Measurements from ENCODE around the gene SDK2.
"Not testable (repeated sequence)": the region's sequence is repeated elsewhere in the genome, so short reads cannot be mapped to it uniquely, and the experiment has no call there.

The SDK2 gene

DNA sequence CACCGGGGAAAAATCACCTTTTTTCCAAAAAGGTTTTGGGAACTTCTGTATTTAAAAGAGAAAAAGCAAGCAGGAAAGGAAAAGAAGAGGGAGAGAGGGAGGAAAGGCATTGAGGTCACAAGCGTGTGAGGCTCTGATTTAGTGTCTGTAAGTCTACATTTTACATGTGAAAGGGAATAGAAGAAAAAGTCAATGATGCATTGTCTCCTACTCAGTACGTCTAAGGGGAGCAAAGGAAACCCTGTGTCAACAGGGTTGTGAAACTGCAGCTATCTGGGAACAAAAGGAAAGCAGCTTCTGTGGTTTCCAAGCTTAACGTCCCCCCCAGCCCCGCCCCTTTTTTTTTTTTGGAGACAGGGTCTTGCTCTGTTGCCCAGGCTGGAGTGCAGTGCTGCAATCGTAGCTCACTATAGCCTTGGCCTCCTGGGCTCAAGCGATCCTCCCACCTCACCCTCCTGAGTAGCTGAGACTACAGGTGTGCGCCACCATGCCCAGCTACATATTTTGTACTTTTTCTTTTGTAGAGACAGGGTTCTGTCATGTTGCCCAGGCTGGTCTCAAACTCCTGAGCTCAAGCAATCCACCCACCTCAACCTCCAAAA, 330.6 kb downstream of the SDK2 start:
- DNase-seq (ENCODE audit: low read depth in 4 of 4, low spot score in 1 of 4): no peak

GRCh38 chr17:73312887-73313286, 331.4 kb downstream of the SDK2 start:
- not testable (repeated sequence) for DNase-seq (ENCODE audit: low read depth in 4 of 4, low spot score in 1 of 4)

DNA sequence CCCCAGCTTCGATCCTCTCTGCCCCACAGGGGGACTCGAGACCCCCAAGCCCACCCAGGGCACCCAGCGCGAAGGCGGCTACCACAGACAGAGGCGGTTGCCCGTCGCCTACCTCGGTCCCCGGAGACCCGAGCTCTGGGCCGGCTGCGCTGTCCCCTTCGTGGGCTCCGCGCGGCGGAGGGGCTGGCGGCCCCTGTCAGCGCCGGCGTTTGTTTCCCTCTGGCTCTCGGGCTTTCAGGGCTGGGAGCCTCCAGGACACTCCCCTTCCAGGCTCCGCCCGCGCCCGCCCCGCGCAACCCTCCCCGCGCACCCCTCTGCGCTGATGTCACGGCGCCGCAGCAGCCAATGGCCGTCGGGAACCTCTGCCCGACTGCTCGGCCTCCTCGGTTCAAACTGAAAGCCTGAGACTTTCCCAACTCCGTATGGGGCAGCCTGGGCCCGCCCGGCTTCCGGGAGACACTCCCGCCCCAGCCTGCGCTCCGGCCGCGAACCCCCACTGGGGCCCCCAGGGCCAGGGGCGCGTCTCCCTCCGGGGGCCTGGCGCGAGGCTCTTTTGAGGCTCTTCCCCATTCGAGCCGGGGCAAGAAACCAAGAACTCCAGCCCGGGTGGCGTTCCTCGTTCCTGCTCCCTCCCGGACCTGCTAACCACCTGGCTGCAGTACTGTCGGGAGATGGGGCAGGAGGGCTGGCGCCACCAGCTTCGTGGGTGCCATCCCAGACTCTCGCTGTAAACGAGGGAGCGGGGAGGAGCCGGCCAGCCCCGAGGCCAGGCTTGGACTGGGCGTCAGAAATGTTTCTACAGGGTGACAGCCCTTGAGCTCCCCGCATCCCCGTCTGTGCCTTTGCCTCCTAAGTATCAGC, 332.2 kb downstream of the SDK2 start, which contains the start of gene CDC42EP4:
TSS of gene CDC42EP4 (minus strand) at position 221 of the 861 bp plus-strand sequence. CDS start 25,501 bp downstream, outside the sequence.
- DNase-seq (ENCODE audit: low read depth in 4 of 4, low spot score in 1 of 4): peak; percentile 45 to 84 (median 72)

GRCh38 chr17:73311428-73311780, 332.8 kb downstream of the SDK2 start:
- DNase-seq (ENCODE audit: low read depth in 4 of 4, low spot score in 1 of 4): no peak

DNA sequence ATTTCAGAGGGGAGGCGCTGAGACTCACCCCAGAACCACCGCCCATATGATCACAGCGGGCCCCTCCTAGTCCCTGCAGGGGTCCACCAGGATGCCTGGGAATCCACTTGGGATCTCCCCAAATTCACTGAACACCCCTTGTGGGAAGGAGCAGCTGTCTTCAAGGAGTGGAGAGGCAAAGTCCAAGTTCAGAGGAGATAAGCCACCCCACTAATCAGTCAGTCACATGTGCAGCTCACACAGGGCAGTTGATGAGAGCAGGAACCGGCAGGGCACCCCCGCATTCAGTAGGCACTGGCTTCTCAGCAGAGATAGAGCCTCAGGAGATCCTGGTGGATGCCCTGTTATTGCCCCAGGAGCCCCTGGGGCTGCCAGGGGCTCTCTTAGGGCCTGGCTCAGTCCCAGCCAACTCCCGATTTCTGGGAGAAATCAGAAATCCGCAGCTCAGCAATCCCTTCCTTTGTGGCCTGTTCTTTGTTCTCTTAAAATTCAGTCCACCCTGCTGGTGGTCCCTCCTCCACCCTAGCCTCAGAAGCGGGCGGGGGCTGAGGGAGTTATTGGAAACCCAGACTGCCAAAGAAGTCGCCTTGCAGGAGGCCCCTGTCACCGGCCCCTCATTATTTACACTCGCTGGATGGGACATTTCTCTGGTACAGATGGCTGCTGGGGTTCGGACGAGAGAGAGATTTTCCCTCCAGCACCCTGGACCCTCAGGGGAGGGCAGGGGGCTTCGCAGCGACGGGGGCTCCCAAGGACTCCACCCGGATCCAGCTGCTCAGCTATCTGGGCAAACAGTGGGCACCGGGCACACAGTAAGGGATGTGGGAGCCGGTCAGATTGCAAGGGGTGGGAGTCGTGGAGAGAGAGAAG, 334.3 kb downstream of the SDK2 start:
- DNase-seq (ENCODE audit: low read depth in 4 of 4, low spot score in 1 of 4): no peak

DNA sequence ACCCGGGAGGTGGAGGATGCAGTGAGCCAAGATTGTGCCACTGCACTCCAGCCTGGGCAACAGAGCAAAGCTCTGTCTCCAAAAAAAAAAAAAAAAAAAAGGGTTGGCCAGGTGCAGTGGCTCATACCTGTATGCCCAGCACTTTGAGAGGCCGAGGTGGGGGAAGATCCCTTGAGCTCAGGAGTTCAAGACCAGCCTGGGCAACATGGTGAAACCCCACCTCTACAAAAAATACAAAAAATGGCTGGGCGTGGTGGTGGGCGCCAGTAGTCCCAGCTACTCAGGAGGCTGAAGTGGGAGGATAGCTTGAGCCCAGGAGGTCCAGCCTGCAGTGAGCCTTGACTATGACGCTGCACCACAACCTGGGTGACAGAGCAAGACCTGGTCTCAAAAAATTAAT, 335.3 kb downstream of the SDK2 start:
- DNase-seq (ENCODE audit: low read depth in 4 of 4, low spot score in 1 of 4): not testable (repeated sequence)

- no peak for DNase-seq (ENCODE audit: low read depth in 4 of 4, low spot score in 1 of 4)
Observed at GRCh38 chr17:73308017-73308823, 336.0 kb downstream of the SDK2 start.

- no peak for DNase-seq (ENCODE audit: low read depth in 4 of 4, low spot score in 1 of 4)
Observed at GRCh38 chr17:73307130-73307529, 337.1 kb downstream of the SDK2 start.

DNA sequence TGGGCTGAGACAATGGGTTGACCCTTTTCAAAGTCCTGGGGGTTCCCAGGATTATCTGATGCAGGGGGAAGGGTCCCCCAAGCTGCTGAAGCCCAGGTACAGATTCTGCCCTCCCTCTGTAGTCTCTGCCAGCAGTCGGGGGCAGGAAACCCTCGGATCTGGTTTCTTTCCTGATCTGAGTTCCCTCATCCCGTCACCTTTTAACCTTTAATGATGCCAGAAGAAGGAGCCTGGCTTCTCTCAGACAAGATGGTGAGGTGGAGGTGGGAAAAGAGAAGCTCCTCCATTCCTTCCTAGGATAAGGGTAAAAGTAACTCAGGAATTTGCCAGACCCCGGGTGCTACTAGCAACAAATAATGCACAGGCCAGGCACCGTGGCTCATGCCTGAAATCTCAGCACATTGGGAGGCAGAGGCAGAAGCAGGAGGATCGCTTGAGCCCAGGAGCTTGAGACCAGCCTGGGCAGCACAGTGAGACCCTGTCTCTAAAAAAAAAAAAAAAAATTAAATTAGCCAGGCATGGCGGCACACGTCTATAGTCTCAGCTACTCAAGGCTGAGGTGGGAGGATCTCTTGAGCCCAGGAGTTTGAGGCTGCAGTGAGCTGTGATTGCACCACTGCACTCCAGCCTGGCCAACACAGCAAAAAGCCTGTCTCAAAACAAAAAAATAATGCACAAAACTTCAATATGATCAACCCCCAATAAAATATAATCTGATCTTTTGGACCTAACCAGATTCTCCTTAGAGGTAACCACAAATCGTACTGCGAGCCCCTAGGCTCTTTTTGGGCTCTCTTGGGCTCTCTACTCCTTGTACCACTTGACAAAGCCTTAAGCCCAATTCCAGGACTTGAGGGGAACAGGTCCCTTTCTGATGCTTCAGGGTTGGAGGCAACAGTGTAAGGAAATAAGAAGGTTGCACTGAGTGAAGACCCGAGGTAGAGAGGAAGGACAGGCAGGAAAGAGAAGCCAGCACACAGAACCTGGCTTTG, 338.1 kb downstream of the SDK2 start:
- DNase-seq (ENCODE audit: low read depth in 4 of 4, low spot score in 1 of 4): no peak

- DNase-seq (ENCODE audit: low read depth in 4 of 4, low spot score in 1 of 4): no peak
Observed at GRCh38 chr17:73304971-73305812, 339.1 kb downstream of the SDK2 start.

DNA sequence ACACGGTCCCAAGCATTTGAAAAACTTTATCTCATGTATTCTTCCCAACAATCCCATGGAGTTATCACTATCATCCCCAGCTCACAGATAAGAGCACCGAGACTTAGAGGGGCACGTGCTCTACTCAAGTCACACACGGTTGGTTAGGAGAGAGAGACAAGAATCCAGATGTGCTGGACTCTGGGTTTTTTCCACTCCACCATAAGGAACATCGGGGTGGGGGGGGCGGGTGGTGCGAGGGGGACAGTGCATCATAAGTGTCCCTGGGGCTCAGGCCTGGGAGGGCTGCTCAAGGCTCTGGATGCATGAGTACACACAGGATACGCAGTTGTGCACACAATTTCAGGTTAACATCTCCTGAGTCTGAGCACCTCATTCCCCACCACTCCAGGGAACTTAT, 339.8 kb downstream of the SDK2 start:
- no peak for DNase-seq (ENCODE audit: low read depth in 4 of 4, low spot score in 1 of 4)

DNA sequence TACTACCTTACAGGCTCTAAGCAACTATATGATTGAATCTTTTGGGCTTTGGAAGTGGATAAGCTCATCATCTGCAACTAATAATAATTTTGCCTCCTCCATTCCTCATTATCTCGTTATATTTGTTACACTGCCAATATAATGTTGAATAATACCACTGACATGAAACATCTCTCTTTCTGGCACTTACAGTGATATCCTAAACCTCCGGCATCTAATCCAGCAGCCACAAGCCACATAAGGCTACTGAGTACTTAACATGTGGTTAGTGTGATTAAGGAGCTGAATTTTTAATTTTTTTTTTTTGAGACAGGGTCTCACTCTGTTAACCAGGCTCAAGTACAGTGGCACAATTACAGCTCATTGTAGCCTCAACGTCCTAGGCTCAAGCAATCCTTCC, 342.1 kb downstream of the SDK2 start:
- DNase-seq (ENCODE audit: low read depth in 4 of 4, low spot score in 1 of 4): no peak

DNA sequence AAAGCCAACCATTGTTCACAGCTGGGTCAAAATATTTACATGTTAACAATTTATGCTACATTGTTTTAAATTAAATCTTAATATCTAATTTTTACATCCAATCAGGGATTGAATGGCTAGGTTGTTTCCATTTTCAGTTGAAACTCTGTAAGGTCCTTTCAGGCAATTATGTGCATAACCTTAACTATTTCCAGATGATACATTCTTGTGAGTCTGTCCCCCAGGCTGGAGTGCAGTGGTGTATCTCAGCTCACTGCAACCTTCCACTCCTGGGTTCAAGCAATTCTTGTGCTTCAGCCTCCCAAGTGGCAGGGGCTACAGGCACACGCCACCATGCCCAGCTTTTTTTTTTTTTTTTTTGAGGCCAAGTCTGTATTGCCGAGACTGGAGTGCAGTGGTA, 342.9 kb downstream of the SDK2 start:
- DNase-seq (ENCODE audit: low read depth in 4 of 4, low spot score in 1 of 4): no peak

DNA sequence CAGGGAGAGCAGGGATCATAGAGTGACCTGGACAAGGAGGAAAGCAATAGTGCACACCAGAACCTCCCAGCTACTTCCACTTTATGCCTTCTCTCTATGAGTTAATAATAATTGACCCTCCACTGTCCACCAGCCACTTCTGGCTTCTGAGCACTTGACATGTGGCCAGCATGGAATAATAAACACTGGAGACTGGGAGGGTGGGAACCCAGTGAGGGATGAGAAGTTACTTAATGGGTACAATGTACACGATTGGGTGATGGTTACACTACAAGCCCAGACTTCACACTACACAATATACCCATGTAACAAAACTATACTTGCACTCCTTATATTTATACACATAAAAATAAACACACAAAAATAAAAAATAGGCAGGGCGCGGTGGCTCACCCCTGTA, 343.9 kb downstream of the SDK2 start:
- no peak for DNase-seq (ENCODE audit: low read depth in 4 of 4, low spot score in 1 of 4)

DNA sequence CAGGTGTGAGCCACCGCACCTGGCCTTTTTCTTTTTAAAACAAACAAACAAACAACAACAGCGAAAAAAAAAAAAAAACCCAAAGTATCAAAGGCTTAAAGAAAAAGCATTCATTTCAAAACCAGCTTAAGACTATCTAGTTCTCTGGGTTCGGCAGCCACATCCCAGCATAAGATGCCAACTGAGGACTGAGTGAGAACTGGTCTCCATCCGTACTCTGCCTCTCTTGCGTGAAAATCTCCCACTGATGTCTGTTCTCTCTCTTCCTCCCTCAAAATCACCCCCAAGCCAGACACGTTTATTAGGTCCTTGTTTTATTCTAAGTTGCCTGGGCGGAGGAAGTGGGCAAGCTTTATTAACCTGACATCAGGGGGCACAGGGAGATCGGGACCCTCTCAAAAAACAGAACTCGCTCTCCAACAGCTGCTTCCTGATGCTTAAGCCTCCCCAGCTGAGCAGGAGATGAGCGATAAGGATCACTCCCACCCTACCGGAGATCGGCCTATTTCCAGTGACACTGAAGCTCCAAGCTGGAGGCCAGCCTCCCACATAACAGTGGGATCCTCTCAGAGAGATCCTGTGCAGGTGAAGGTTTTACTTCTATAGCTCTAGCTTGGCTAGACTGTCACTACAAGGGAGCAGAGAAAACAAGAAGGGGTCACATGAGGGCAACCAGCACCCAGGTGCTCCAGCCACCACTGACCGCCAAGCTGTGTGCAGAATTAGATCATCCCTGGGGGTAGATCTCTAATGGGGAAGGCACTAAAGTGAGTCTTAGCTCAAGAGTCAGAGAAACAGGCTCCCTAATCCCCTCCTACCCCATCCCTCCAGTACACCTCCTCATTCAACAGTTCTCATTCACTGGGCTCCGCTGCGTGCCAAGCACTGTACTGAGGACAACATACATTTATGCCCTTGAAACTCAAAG, 346.0 kb downstream of the SDK2 start:
- DNase-seq (ENCODE audit: low read depth in 4 of 4, low spot score in 1 of 4): no peak

DNA sequence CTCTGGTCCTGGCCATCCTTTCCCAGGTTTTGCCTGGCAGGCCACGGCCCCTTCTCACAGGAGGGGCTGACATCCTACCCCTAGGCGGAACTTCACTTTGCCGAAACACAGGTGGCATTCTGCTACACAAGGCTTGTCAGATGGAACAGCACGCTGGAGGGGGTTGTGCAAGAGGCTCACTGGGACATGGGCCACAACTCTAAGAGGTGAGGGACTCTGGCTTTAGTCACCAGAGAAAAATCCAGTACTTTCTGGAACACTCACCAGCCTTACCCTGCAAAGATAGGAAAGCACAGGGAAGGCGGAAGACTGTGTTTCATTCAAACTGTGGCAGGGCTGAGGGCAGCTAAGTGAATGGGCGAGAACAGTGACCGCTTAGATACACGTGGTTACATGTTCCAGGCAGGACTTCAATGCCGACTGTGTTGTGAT, 350.7 kb downstream of the SDK2 start:
- no peak for DNase-seq (ENCODE audit: low read depth in 4 of 4, low spot score in 1 of 4)

DNA sequence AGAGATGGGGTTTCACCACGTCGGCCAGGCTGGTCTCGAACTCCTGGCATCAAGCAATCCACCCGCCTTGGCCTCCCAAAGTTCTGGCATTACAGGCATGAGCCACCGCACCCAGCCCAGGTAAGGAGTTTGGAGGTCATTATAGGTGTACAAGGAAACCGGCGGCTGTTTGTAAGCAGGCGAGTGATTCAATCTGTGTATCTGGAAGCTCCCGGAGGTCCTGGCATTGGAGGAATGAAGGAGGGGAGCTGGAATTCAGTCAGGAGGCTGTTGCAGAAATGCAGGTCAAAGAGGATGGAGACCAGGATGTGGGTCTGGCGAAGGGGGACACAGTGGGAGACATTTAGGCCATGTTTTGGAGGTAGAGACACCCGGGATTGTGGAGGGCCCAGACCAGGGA, 351.2 kb downstream of the SDK2 start:
- no peak for DNase-seq (ENCODE audit: low read depth in 4 of 4, low spot score in 1 of 4)

Measured in stimulated activated CD4-positive, alpha-beta T cell treated with anti-CD3 and anti-CD28 coated beads, Interleukin-1b, Interleukin-23, amount 100 ng/mL, for 24 hours (primary cell).